LNCaP clone FGC (cell line): ENCODE results near the gene KREMEN2.

Experiments used
- DNase-seq: peaks from one replicate; pipeline ENCODE4 v3.0.0-alpha.2; 2011; ENCODE audit warnings: low read depth
- H3K4me3 ChIP-seq: 2 replicates; pipeline ENCODE4 v1.5.1; 2011; ENCODE audit warnings: mild to moderate bottlenecking, low read depth, low read length, control low read depth
- TF ChIP-seq, protein P1 (sequence below): IDR thresholded peaks from 2 replicates; pipeline ENCODE4 v1.5.1; 2012; ENCODE audit warnings: mild to moderate bottlenecking; ENCODE audit not compliant: control insufficient read depth, insufficient read depth; ENCODE audit errors: extremely low read depth

Gene KREMEN2

DNA sequence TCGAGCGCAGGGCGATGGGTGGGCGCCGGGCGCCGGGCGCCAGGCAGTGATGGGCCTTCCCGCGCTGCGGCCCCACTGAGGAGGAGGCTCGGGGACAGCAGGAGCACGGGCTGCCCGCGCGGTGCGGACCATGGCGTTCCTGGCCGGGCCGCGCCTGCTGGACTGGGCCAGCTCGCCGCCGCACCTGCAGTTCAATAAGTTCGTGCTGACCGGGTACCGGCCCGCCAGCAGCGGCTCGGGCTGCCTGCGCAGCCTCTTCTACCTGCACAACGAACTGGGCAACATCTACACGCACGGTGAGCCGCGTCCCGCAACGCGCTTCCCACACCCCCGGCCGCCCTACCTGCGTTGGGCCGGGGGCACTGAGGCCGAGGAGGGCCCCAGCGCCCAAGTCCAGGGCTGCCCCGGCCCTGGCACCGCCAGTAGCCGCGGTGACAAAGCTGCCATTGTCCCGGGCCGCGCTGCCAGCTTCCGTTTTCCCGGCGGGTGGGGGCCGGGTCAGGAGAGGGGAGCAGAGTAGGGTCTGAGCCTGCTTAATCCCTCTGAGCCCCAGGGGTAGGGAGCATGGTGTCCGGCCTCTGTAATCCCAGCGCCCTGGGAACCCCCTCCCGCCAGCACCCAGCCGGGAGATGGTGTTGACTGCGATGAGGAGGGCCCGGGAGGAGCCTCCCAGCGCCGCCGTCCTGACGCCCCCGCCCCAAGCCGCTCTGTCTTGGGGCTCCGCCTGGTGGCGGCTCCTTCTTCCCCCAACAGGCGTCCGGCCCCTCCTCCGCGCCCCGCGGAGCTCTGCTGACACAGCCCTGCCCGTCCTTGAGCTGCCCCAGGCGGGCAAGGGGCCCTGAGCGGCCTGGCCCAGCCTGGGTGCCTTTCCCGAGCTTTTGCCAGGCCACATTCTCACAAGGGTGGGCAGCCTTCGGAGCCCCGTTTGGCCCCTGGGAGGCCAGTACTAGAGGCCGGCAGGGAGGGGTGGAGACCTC lies 5.8 kb downstream of the KREMEN2 start:
- no peak for DNase-seq
- H3K4me3 ChIP-seq, result peak overlapping the region; percentile 74
- TF ChIP-seq, protein P1, sequence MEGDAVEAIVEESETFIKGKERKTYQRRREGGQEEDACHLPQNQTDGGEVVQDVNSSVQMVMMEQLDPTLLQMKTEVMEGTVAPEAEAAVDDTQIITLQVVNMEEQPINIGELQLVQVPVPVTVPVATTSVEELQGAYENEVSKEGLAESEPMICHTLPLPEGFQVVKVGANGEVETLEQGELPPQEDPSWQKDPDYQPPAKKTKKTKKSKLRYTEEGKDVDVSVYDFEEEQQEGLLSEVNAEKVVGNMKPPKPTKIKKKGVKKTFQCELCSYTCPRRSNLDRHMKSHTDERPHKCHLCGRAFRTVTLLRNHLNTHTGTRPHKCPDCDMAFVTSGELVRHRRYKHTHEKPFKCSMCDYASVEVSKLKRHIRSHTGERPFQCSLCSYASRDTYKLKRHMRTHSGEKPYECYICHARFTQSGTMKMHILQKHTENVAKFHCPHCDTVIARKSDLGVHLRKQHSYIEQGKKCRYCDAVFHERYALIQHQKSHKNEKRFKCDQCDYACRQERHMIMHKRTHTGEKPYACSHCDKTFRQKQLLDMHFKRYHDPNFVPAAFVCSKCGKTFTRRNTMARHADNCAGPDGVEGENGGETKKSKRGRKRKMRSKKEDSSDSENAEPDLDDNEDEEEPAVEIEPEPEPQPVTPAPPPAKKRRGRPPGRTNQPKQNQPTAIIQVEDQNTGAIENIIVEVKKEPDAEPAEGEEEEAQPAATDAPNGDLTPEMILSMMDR, result peak; percentile 48

DNA sequence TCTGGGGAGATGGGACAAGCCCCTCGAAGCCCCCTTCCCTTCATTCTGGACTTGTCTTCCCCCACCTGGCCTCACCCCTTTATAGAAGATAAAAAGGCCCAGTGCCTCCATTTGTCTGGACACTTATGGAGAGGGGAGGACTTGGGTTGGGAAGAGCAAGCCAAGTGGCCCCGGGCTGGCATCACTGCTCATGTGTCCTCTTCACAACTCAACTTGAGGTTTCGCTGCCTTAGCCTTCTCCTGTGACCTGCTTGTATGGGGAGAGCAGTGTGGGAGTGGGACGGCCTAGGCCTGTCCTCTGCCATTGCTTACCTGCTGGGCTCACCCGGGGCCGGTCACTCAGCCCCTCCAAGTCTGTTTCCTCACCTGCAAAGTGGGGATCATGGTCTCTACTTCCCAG lies 6.5 kb downstream of the KREMEN2 start:
- H3K4me3 ChIP-seq, result peak overlapping the region; percentile 74
- no peak for DNase-seq
- TF ChIP-seq, protein P1, result no peak

DNA sequence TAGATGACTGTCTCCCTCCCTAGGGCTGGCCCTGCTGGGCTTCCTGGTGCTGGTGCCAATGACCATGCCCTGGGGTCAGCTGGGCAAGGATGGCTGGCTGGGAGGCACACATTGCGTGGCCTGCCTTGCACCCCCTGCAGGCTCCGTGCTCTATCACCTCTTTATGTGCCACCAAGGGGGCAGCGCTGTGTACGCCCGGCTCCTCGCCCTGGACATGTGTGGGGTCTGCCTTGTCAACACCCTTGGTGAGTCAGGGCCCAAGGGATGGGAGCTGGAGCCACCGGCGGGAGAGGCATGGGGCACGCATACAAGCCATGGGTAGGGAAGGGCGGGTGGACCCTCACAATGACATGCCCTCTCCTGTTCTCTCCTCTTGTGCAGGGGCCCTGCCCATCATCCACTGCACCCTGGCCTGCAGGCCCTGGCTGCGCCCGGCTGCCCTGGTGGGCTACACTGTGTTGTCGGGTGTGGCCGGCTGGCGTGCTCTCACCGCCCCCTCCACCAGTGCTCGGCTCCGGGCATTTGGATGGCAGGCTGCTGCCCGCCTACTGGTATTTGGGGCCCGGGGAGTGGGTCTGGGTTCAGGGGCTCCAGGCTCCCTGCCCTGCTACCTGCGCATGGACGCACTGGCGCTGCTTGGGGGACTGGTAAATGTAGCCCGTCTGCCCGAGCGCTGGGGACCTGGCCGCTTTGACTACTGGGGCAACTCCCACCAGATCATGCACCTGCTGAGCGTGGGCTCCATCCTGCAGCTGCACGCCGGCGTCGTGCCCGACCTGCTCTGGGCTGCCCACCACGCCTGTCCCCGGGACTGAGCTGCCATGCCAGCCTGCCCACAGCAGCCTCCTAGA lies 7.3 kb downstream of the KREMEN2 start:
- no peak for DNase-seq
- TF ChIP-seq, protein P1, result no peak
- H3K4me3 ChIP-seq, result no peak overlapping the region

DNA sequence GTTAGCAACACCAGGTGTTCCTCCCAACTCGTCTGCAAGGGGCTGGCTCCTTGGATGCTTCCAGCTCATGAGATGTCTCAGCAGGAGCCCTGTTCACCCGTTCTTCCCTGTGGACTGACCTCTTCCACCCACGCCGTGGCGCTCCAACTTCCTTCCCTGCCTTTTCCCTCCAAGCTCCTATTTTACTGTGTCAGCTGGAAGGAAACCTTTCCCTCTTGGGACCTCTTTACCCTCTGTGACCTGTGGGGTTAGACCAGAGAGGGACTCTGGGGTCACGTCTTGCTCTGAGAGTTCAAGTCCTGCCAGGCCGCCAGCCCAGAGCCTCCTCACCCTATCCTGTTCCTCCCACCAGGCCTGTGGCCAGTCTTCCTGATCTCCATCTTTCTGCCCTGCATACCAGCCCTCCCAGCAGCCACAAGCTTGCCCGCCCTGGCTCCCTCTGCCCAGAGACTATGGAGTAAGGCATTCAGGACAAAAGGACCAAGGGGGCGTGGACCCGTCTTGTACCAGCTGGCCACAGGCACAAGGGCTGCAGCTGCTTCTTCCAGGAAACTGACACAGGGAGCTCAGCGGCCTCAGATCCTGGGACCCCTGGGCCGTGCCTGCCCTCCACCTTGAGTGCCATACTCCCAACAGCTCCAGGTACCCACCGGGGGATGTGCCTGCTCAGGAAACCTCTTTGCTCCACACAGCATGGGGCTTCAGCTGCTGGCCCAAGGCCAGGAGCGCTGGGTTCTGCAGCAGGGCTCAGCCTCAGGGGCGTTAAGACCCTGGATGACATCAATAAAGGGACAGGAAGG lies 8.1 kb downstream of the KREMEN2 start:
- TF ChIP-seq, protein P1, result no peak
- no peak overlapping the region for H3K4me3 ChIP-seq

DNA sequence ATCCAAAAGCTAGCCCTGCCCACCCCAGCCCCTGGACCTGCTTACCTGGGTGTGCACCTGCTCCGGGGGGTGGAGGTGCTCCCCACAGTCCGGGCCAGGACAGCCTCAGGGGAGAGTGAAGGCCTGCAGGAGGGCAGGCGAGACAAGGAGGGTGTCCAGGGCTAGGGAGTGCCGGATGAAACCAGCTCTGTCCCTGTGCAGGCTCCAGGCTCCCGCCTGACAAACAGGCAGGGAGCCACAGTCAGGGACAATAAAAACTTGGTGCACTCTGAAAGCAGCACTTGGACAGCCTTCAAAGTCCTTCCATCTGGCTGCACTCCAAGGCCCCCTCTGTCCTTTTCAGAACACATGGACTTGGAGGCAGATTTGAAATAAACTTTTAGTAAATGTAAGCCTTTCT lies 9.0 kb downstream of the KREMEN2 start:
- H3K4me3 ChIP-seq, result no peak overlapping the region
- TF ChIP-seq, protein P1, result no peak
- no peak for DNase-seq

More for the DNA sequence above, 8.1 kb downstream of the KREMEN2 start:
- no peak for DNase-seq

- TF ChIP-seq, protein P1, result no peak
- no peak overlapping the region for H3K4me3 ChIP-seq
- DNase-seq, result no peak
These were observed 9.7 kb downstream of the KREMEN2 start for GRCh38 chr16:2973605-2974318.
